ENCODE data around the gene TRIM26. TPM values are rescaled to one million over a fixed set of nuclear protein-coding genes. Genes with fewer than 3 reads are reported as not detected.

TRIM26 gene
- total and polyA plus RNA-seq, 2 of the 13 experiments (the other 11 are each of a cell fraction or from before 2014, with no cell fraction given), result 27.1 to 38.7 TPM

DNA sequence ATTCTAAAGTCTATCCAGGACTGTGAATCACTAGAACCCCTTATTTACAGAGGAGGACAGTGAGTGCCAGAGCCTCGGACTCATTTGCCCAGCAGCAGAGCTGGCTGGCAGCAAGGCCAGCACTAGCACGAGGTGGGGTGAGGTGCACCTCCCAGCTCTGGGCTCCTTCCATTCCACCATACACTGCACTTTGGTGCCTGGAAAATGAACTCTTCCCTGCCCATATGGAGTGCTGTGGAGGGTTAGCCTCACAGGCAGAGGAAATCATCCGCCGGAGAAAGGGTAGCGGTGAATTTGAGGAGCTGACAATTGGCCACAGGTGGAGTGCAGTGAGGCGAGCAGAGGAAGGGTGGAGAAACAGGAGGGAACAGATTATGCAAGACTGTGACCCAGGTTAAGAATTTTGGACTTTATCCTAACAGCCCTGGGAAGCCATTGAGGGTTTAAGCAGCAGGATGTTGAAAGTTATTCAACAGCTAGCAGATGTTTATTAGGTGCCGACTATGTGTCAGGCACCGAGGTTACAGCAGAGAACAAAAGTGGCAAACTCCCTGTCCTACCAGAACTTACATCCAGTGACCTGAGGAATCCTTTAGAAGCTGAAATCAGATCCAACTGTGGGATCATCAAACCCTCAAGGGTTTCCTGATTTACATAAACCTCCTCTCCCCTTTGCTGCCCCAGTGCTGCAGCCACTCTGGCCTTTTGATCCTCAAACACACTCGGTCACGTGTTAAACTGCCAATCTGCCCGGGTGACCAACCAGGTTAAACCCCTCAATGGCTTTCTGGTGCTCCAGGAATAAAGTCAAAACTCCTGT lies 6.2 kb downstream of the TRIM26 start (continued):
- TF ChIP-seq TFAP4 (IDR thresholded peaks at IDR 0.05; ENCODE audit: borderline replicate concordance, low read depth), result peak; percentile 81
- no peak for TF ChIP-seq RELA (CRISPR knock-in tag; IDR thresholded peaks at IDR 0.05)
- TF ChIP-seq, protein P1, sequence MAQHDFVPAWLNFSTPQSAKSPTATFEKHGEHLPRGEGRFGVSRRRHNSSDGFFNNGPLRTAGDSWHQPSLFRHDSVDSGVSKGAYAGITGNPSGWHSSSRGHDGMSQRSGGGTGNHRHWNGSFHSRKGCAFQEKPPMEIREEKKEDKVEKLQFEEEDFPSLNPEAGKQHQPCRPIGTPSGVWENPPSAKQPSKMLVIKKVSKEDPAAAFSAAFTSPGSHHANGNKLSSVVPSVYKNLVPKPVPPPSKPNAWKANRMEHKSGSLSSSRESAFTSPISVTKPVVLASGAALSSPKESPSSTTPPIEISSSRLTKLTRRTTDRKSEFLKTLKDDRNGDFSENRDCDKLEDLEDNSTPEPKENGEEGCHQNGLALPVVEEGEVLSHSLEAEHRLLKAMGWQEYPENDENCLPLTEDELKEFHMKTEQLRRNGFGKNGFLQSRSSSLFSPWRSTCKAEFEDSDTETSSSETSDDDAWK (CRISPR knock-in tag; IDR thresholded peaks at IDR 0.05), result no peak
- peak; percentile 50 for TF ChIP-seq TBL1XR1 (IDR thresholded peaks at IDR 0.05; ENCODE audit: borderline replicate concordance, low read length, partially characterized antibody)
- peak; percentile 69 for TF ChIP-seq YEATS2 (CRISPR knock-in tag; IDR thresholded peaks at IDR 0.05; ENCODE audit: borderline replicate concordance)
- peak; percentile 57; the same call in 1 of the 2 replicates for TF ChIP-seq PHF20 (CRISPR knock-in tag; IDR thresholded peaks at IDR 0.05)
- TF ChIP-seq ZFP62 (CRISPR knock-in tag; IDR thresholded peaks at IDR 0.05), result no peak
- TF ChIP-seq THAP9 (CRISPR knock-in tag; IDR thresholded peaks at IDR 0.05; ENCODE audit: borderline replicate concordance), result peak; percentile 59; the same call in 1 of the 2 replicates
- TF ChIP-seq SAFB2 (CRISPR knock-in tag; IDR thresholded peaks at IDR 0.05; ENCODE audit: borderline replicate concordance, low read depth), result 0 out of 2 replicates have a peak, but pooled peaks have one; percentile 72
- TF ChIP-seq ZNF441 (CRISPR knock-in tag; IDR thresholded peaks at IDR 0.05; ENCODE audit: borderline replicate concordance), result peak; percentile 71; the same call in 1 of the 2 replicates
- no peak for TF ChIP-seq CERS6 (CRISPR knock-in tag; IDR thresholded peaks at IDR 0.05)
- TF ChIP-seq, protein P2, sequence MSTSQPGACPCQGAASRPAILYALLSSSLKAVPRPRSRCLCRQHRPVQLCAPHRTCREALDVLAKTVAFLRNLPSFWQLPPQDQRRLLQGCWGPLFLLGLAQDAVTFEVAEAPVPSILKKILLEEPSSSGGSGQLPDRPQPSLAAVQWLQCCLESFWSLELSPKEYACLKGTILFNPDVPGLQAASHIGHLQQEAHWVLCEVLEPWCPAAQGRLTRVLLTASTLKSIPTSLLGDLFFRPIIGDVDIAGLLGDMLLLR (CRISPR knock-in tag; IDR thresholded peaks at IDR 0.05), result no peak
- TF ChIP-seq, protein P3, sequence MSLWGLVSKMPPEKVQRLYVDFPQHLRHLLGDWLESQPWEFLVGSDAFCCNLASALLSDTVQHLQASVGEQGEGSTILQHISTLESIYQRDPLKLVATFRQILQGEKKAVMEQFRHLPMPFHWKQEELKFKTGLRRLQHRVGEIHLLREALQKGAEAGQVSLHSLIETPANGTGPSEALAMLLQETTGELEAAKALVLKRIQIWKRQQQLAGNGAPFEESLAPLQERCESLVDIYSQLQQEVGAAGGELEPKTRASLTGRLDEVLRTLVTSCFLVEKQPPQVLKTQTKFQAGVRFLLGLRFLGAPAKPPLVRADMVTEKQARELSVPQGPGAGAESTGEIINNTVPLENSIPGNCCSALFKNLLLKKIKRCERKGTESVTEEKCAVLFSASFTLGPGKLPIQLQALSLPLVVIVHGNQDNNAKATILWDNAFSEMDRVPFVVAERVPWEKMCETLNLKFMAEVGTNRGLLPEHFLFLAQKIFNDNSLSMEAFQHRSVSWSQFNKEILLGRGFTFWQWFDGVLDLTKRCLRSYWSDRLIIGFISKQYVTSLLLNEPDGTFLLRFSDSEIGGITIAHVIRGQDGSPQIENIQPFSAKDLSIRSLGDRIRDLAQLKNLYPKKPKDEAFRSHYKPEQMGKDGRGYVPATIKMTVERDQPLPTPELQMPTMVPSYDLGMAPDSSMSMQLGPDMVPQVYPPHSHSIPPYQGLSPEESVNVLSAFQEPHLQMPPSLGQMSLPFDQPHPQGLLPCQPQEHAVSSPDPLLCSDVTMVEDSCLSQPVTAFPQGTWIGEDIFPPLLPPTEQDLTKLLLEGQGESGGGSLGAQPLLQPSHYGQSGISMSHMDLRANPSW (CRISPR knock-in tag; IDR thresholded peaks at IDR 0.05; ENCODE audit: borderline replicate concordance), result peak; percentile 88; the same call in 1 of the 2 replicates
- peak; percentile 23 for TF ChIP-seq CCAR2 (optimal IDR thresholded peaks at IDR 0.05; ENCODE audit: low read depth, low read length)
- TF ChIP-seq ZNF276 (CRISPR knock-in tag; IDR thresholded peaks at IDR 0.05; ENCODE audit: low read depth), result peak; percentile 40; the same call in 1 of the 2 replicates
